SK-N-SH (cell line): ENCODE measurements around the gene WSB2.

Experiments
- CTCF ChIP-seq: fragments of 200-600 bp; sonication (generic); IDR thresholded peaks from 2 replicates; pipeline ENCODE4 v1.6.1; 2017; ENCODE audit warnings: antibody characterized with exemption, mild to moderate bottlenecking, moderate library complexity
- EP300 ChIP-seq, 2 experiments: IDR thresholded peaks; 2 replicates each; pipeline versions ENCODE4 v1.4.0 to v1.6.1; 2012; ENCODE audit warnings: borderline replicate concordance in 1 of 2, low read depth in 1 of 2, low read length in 1 of 2
- EZH2phosphoT487 ChIP-seq: fragments of 200-600 bp; sonication (generic); IDR thresholded peaks from 2 replicates; pipeline ENCODE4 v1.6.1; 2017; ENCODE audit warnings: low read depth, mixed run types, mild to moderate bottlenecking, antibody characterized with exemption, moderate library complexity, borderline replicate concordance
- FOXJ3 ChIP-seq: sonication (generic); formaldehyde crosslinking; IDR thresholded peaks from 2 replicates; pipeline ENCODE4 v1.5.1; 2020; ENCODE audit warnings: mild to moderate bottlenecking, missing genetic modification reagents
- FOXM1 ChIP-seq: IDR thresholded peaks from 2 replicates; pipeline ENCODE4 v1.4.0; 2012; ENCODE audit warnings: low read depth, mild to moderate bottlenecking
- JUND ChIP-seq: IDR thresholded peaks from 2 replicates; pipeline ENCODE4 v1.4.0; 2012
- MAX ChIP-seq: IDR thresholded peaks from 2 replicates; pipeline ENCODE4 v1.4.0; 2012; ENCODE audit warnings: low read depth
- NRF1 ChIP-seq: IDR thresholded peaks from 2 replicates; pipeline ENCODE4 v1.6.1; 2012; ENCODE audit warnings: low read depth, mild to moderate bottlenecking, low read length
- SIN3A ChIP-seq: IDR thresholded peaks from 2 replicates; pipeline ENCODE4 v1.6.1; 2012; ENCODE audit warnings: low read depth, mild to moderate bottlenecking, low read length, moderate library complexity, borderline replicate concordance
- SMC3 ChIP-seq: IDR thresholded peaks from 2 replicates; pipeline ENCODE4 v1.6.1; 2012; ENCODE audit warnings: low read depth, low read length, improper control_type of control experiment
- TAF1 ChIP-seq: IDR thresholded peaks from 2 replicates; pipeline ENCODE4 v1.6.1; 2012; ENCODE audit warnings: low read depth, mild to moderate bottlenecking, low read length, moderate library complexity, borderline replicate concordance

DNA sequence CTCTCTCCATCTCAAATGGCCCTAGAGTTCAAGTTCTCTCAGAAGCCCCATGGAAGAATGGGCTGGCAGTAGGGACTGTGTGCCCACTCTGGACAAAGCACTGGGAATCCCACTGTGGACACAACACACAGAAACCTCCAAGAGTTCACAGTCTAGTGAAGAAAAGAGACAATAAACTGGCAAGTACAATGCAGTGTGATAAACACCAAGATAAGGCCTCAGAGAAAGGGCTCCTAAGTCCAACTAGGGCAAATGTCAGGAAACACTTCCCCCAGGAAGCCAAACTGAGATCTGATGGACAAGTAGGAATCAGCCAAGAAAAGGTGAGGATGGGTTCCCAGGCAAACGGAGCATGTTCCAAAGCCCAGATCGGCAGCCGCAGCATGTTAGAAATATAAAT, 37.4 kb upstream of the WSB2 start:
- TF ChIP-seq CTCF (no peak), MAX (no peak), SIN3A (no peak), EP300 (IDR thresholded peaks at IDR 0.05; ENCODE audit: borderline replicate concordance in 1 of 2, low read depth in 1 of 2, low read length in 1 of 2) (no peak), TAF1 (no peak), NRF1 (no peak), SMC3 (no peak), FOXJ3 (CRISPR knock-in tag) (no peak), FOXM1 (no peak), EZH2phosphoT487 (no peak), JUND (no peak)
